C4-2B (cell line): Measurements from ENCODE around the gene MYBPC3.

ENCODE experiments used
- ZFX ChIP-seq: fragments of 450-650 bp; IDR thresholded peaks from 2 replicates; pipeline ENCODE4 v1.6.1; 2017
- TF ChIP-seq, protein P1 (sequence below): fragments of 450-650 bp; conservative IDR thresholded peaks from 2 replicates; pipeline ENCODE4 v1.5.1; 2017; ENCODE audit warnings: mild to moderate bottlenecking

DNA sequence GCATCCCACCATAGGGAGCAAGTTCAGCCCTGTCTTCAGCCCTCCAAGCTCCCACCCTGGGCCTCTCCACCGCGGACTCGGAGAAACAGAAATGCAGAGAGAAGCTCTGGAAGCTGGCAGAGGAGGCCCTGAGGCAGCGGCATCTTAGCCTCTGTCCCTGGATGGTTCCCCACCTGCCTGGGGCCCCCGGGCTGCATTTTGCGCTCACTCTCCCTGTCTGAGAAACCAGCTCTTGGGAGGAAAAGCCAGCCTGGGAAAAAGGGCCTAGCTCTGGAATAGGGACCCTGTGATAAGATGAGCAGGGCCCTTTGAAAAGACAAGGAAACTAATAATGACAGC is 37.9 kb upstream of the MYBPC3 start:
- TF ChIP-seq, protein P1, sequence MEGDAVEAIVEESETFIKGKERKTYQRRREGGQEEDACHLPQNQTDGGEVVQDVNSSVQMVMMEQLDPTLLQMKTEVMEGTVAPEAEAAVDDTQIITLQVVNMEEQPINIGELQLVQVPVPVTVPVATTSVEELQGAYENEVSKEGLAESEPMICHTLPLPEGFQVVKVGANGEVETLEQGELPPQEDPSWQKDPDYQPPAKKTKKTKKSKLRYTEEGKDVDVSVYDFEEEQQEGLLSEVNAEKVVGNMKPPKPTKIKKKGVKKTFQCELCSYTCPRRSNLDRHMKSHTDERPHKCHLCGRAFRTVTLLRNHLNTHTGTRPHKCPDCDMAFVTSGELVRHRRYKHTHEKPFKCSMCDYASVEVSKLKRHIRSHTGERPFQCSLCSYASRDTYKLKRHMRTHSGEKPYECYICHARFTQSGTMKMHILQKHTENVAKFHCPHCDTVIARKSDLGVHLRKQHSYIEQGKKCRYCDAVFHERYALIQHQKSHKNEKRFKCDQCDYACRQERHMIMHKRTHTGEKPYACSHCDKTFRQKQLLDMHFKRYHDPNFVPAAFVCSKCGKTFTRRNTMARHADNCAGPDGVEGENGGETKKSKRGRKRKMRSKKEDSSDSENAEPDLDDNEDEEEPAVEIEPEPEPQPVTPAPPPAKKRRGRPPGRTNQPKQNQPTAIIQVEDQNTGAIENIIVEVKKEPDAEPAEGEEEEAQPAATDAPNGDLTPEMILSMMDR = no peak
- no peak for TF ChIP-seq ZFX
